Liver (tissue), 3 donors: Measurements from ENCODE around the gene TBC1D21.

ENCODE experiments used
- ATF3 ChIP-seq: IDR thresholded peaks from 2 replicates; pipeline ENCODE4 v1.6.1; 2016; ENCODE audit warnings: antibody characterized with exemption
- CTCF ChIP-seq: fragments of 150-350 bp; IDR thresholded peaks from 2 replicates; pipeline ENCODE4 v1.5.1; 2017; ENCODE audit warnings: improper control_type of control experiment, low read depth, low read length; ENCODE audit not compliant: missing input control
- EGR1 ChIP-seq, 2 donors: IDR thresholded peaks; 2 replicates each; pipeline ENCODE4 v1.6.1; 2016 to 2018; ENCODE audit warnings: antibody characterized with exemption in 2 of 2, low read depth in 2 of 2
- FOXA1 ChIP-seq: IDR thresholded peaks from 2 replicates; pipeline ENCODE4 v1.6.1; 2016; ENCODE audit warnings: antibody characterized with exemption
- JUND ChIP-seq, 2 donors: IDR thresholded peaks; 2 replicates each; pipeline ENCODE4 v1.6.1; 2016; ENCODE audit warnings: antibody characterized with exemption in 2 of 2
- MAX ChIP-seq: IDR thresholded peaks from 2 replicates; pipeline ENCODE4 v1.6.1; 2016; ENCODE audit warnings: antibody characterized with exemption
- RAD21 ChIP-seq, 2 donors: IDR thresholded peaks; 2 replicates each; pipeline ENCODE4 v1.6.1; 2016; ENCODE audit warnings: antibody characterized with exemption in 2 of 2, mild to moderate bottlenecking in 2 of 2
- REST ChIP-seq: IDR thresholded peaks from 2 replicates; pipeline ENCODE4 v1.6.1; 2016; ENCODE audit warnings: antibody characterized with exemption, mild to moderate bottlenecking
- RXRA ChIP-seq, 2 donors: IDR thresholded peaks; 2 replicates each; pipeline ENCODE4 v1.6.1; 2017 to 2018; ENCODE audit warnings: antibody characterized with exemption in 2 of 2, mild to moderate bottlenecking in 1 of 2
- SP1 ChIP-seq: IDR thresholded peaks from 2 replicates; pipeline ENCODE4 v1.6.1; 2018; ENCODE audit warnings: antibody characterized with exemption, mild to moderate bottlenecking
- TAF1 ChIP-seq: conservative IDR thresholded peaks from 2 replicates; pipeline ENCODE4 v1.6.1; 2016; ENCODE audit warnings: antibody characterized with exemption, mild to moderate bottlenecking
- YY1 ChIP-seq: IDR thresholded peaks from 2 replicates; pipeline ENCODE4 v1.6.1; 2016; ENCODE audit warnings: antibody characterized with exemption, mild to moderate bottlenecking
- ZBTB33 ChIP-seq: IDR thresholded peaks from 2 replicates; pipeline ENCODE4 v1.6.1; 2016; ENCODE audit warnings: antibody characterized with exemption
- donor health status: healthy.
- donor health status: healthy.

- no peak for TF ChIP-seq CTCF
- no peak for TF ChIP-seq REST
- no peak for TF ChIP-seq JUND (IDR thresholded peaks at IDR 0.05)
- no peak for TF ChIP-seq RAD21 (IDR thresholded peaks at IDR 0.05)
- no peak for TF ChIP-seq YY1
- TF ChIP-seq SP1 = no peak
- no peak for TF ChIP-seq MAX
- no peak for TF ChIP-seq EGR1 (IDR thresholded peaks at IDR 0.05; ENCODE audit: low read depth in 2 of 2)
- no peak for TF ChIP-seq RXRA (IDR thresholded peaks at IDR 0.05)
- no peak for TF ChIP-seq ATF3
- no peak for TF ChIP-seq ZBTB33
- TF ChIP-seq TAF1 = no peak
- TF ChIP-seq FOXA1 = no peak
These were observed 5.4 kb upstream of the TBC1D21 start for GRCh38 chr15:73867956-73868355.
